Loucy (cell line): ENCODE data around the gene SAMD7.

ENCODE experiments used
- H2AFZ ChIP-seq: fragments of 200-600 bp; sonication (generic); 2 replicates; pipeline ENCODE4 v1.6.0; 2016; ENCODE audit warnings: antibody characterized with exemption, mild to moderate bottlenecking, low read length, moderate library complexity
- H3F3A ChIP-seq: fragments of 200-600 bp; 2 replicates; pipeline ENCODE4 v1.6.0; 2016; ENCODE audit warnings: antibody characterized with exemption, low read depth, mild to moderate bottlenecking
- H3K27me3 ChIP-seq: fragments of 200-600 bp; sonication (generic); 2 replicates; pipeline ENCODE4 v1.6.1; 2014; ENCODE audit warnings: low read length, mild to moderate bottlenecking; ENCODE audit not compliant: insufficient read depth, poor library complexity, severe bottlenecking
- H3K36me3 ChIP-seq: fragments of 200-600 bp; sonication (generic); 2 replicates; pipeline ENCODE4 v1.6.1; 2016; ENCODE audit warnings: low read length; ENCODE audit not compliant: insufficient read depth
- H3K4me1 ChIP-seq: fragments of 200-600 bp; sonication (generic); 2 replicates; pipeline ENCODE4 v1.5.1; 2014; ENCODE audit warnings: low read length, mild to moderate bottlenecking; ENCODE audit not compliant: insufficient read depth, poor library complexity, severe bottlenecking
- H3K4me2 ChIP-seq: fragments of 200-600 bp; sonication (generic); 2 replicates; pipeline ENCODE4 v1.6.0; 2014; ENCODE audit warnings: antibody characterized with exemption, low read length, low read depth, mild to moderate bottlenecking; ENCODE audit not compliant: poor library complexity, severe bottlenecking
- H3K4me3 ChIP-seq: fragments of 200-600 bp; sonication (generic); 2 replicates; pipeline ENCODE4 v1.5.1; 2014; ENCODE audit warnings: low read length, mild to moderate bottlenecking, mixed read lengths; ENCODE audit not compliant: poor library complexity, severe bottlenecking
- H3K79me2 ChIP-seq: fragments of 200-600 bp; sonication (generic); 2 replicates; pipeline ENCODE4 v1.6.1; 2014; ENCODE audit warnings: low read length; ENCODE audit not compliant: insufficient read depth
- H3K9ac ChIP-seq: fragments of 200-600 bp; sonication (generic); 2 replicates; pipeline ENCODE4 v1.6.0; 2014; ENCODE audit warnings: mild to moderate bottlenecking, low read depth, low read length, moderate library complexity; ENCODE audit not compliant: poor library complexity, severe bottlenecking
- H3K9me2 ChIP-seq: fragments of 200-600 bp; sonication (generic); replicated peaks from 2 replicates; pipeline ENCODE4 v1.6.1; 2016; ENCODE audit warnings: low read depth, low read length, mixed read lengths
- H3K9me3 ChIP-seq: fragments of 200-600 bp; sonication (generic); 2 replicates; pipeline ENCODE4 v1.6.1; 2014; ENCODE audit warnings: mild to moderate bottlenecking, antibody characterized with exemption, low read length, low read depth; ENCODE audit not compliant: insufficient read depth
- H4K20me1 ChIP-seq: fragments of 200-600 bp; sonication (generic); 2 replicates; pipeline ENCODE4 v1.6.0; 2014; ENCODE audit warnings: antibody characterized with exemption, low read length, mild to moderate bottlenecking; ENCODE audit not compliant: insufficient read depth, poor library complexity, severe bottlenecking
- EZH2phosphoT487 ChIP-seq: fragments of 200-600 bp; IDR thresholded peaks from 2 replicates; pipeline ENCODE4 v1.6.1; 2018; ENCODE audit warnings: antibody characterized with exemption, mild to moderate bottlenecking, moderate library complexity, borderline replicate concordance
- TF ChIP-seq, protein P1 (sequence below): fragments of 200-600 bp; sonication (generic); conservative IDR thresholded peaks from 2 replicates; pipeline ENCODE4 v1.5.1; 2014; ENCODE audit warnings: mild to moderate bottlenecking, antibody characterized with exemption, low read length

Gene SAMD7

GRCh38 chr3:169952045-169952444, 40.7 kb downstream of the SAMD7 start:
- TF ChIP-seq EZH2phosphoT487: no peak
- TF ChIP-seq, protein P1, sequence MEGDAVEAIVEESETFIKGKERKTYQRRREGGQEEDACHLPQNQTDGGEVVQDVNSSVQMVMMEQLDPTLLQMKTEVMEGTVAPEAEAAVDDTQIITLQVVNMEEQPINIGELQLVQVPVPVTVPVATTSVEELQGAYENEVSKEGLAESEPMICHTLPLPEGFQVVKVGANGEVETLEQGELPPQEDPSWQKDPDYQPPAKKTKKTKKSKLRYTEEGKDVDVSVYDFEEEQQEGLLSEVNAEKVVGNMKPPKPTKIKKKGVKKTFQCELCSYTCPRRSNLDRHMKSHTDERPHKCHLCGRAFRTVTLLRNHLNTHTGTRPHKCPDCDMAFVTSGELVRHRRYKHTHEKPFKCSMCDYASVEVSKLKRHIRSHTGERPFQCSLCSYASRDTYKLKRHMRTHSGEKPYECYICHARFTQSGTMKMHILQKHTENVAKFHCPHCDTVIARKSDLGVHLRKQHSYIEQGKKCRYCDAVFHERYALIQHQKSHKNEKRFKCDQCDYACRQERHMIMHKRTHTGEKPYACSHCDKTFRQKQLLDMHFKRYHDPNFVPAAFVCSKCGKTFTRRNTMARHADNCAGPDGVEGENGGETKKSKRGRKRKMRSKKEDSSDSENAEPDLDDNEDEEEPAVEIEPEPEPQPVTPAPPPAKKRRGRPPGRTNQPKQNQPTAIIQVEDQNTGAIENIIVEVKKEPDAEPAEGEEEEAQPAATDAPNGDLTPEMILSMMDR: no peak

DNA sequence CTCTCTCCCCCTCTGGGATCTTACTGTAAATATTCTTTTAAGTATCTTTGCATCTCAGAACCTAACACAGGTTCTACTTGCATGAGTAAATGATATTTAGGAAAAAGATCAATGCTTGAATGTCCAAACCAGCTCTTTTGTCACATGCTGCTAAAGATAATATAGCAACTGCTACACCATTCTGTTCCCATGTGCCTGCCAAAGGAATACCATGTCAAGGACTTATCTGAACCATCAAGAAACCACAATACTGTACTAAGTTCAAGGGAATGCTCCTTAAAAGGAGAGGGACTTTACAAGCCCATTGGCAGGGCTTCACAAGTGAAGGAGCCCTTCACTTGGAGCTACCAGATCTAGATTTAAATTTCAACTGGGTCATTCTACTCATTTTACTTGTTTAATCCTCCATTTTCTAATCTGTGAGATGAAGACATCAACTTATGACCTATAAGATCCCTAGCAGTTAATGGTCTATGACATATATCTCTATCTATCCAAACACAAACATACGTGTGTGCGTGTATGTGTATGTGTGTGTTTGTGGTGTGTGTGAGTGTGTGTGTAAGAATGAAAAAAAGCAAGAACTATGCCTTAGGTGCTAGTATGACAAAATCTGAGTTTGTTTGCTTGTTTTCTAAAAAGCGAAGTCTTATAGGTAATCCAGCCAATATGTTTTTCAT, 42.2 kb downstream of the SAMD7 start:
- no peaks in the 10 kb centered on the region for H3K9me2 ChIP-seq
- H3K27me3 ChIP-seq: peaks cover 4% of the 10 kb centered on the region
- no peaks in the 10 kb centered on the region for H3K9me3 ChIP-seq
- no peak overlapping the region for H2AFZ ChIP-seq
- H4K20me1 ChIP-seq: no peaks in the 10 kb centered on the region
- TF ChIP-seq, protein P1: no peak
- no peak for TF ChIP-seq EZH2phosphoT487
- H3K4me3 ChIP-seq: no peak overlapping the region
- H3K4me1 ChIP-seq: no peaks in the 10 kb centered on the region
- H3K79me2 ChIP-seq: no peaks in the 10 kb centered on the region
- no peak overlapping the region for H3K9ac ChIP-seq
- H3F3A ChIP-seq: no peaks in the 10 kb centered on the region
- H3K36me3 ChIP-seq: no peaks in the 10 kb centered on the region
- no peak overlapping the region for H3K4me2 ChIP-seq

More at GRCh38 chr3:169952045-169952444, 40.7 kb downstream of the SAMD7 start:
- no peak overlapping the region for H2AFZ ChIP-seq
- H3K4me1 ChIP-seq: no peaks in the 10 kb centered on the region
- no peak overlapping the region for H3K4me3 ChIP-seq
- H3K4me2 ChIP-seq: no peak overlapping the region
- H3K79me2 ChIP-seq: no peaks in the 10 kb centered on the region
- no peaks in the 10 kb centered on the region for H4K20me1 ChIP-seq
- no peaks in the 10 kb centered on the region for H3K9me3 ChIP-seq
- H3K27me3 ChIP-seq: no peaks in the 10 kb centered on the region
- no peaks in the 10 kb centered on the region for H3K9me2 ChIP-seq
- no peaks in the 10 kb centered on the region for H3F3A ChIP-seq
- H3K36me3 ChIP-seq: no peaks in the 10 kb centered on the region
- H3K9ac ChIP-seq: no peak overlapping the region

DNA sequence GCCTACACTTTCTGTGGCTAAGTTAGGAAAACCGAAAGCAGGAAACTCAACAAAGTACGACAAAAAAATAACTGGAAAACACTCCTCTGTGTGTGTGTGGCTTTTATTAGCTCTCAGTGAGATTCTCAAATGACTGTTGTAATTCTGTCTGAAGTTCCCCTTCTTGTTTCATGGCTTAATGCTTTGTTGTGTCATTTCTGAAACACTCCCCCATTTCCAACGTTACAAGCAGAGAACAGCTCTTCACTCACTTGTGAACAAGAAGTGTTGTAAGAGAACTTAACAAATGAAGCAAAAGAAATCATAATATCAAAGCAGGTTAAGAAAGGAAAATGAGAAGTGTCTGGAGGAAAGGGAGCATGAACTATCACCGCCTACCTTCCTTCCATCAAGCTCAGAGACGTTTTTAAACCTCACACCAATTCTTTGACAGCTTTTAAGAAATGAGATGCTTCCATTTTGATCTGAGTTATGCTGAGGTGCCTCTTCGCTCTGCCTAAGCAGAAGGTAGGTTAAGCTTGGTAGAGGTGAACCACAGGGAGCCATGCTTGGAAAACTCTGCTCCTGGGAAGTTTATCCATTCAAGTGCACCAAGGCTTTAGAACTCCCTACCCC, 42.9 kb downstream of the SAMD7 start:
- Histone ChIP-seq H3K4me2 (no peak overlapping the region), H3K4me1 (no peaks in the 10 kb centered on the region)

More for the DNA sequence above, 42.9 kb downstream of the SAMD7 start:
- Histone ChIP-seq H3K9me2 (no peaks in the 10 kb centered on the region), H4K20me1 (no peaks in the 10 kb centered on the region), H3K27me3 (peaks cover 8% of the 10 kb centered on the region), H3K79me2 (no peaks in the 10 kb centered on the region), H3K9me3 (no peaks in the 10 kb centered on the region), H3K4me3 (no peak overlapping the region), H3K36me3 (no peaks in the 10 kb centered on the region), H3K9ac (no peak overlapping the region), H3F3A (no peaks in the 10 kb centered on the region), H2AFZ (no peak overlapping the region)
- TF ChIP-seq, protein P1: no peak
- TF ChIP-seq EZH2phosphoT487: no peak
